ENCODE data around the gene OSBPL5.

Gene OSBPL5

DNA sequence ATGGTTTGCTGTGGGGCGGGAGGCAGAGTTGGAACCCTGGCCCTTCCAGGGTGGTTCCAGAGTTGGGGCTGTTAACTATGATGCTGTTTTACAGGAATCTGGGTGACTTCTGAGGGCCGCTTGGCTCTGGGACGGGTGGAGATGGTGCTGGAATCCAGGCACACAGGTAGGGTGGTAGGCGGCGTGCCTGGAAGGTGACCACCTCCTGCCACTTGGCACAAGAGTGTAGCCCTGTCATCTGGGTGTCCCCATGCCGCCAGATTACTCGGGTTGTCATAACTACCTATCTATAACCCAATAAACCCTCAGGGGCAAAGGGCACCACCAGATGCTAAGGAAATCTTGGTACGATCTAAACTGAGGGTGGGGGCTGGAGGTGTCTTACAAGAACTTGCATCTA lies 109.2 kb downstream of the OSBPL5 start:
- H4K8ac ChIP-seq (ENCODE audit: low read depth, low read length), result no peak overlapping the region
- H4K91ac ChIP-seq (ENCODE audit: low read depth, low read length, poor library complexity), result no peak overlapping the region
- H3K27ac ChIP-seq (replicated peaks; ENCODE audit: low read length), result no peak overlapping the region
- no peak overlapping the region for H3K4me2 ChIP-seq (ENCODE audit: insufficient read depth, low read length, poor library complexity, severe bottlenecking)
- no peak overlapping the region for H3K23ac ChIP-seq (ENCODE audit: low read depth, low read length, poor library complexity)
- no peak overlapping the region for H3K4ac ChIP-seq (ENCODE audit: low read length)
- DNase-seq (ENCODE audit: low spot score), result no peak
- no peak overlapping the region for H2BK15ac ChIP-seq (ENCODE audit: low read length)
- H2BK120ac ChIP-seq (ENCODE audit: low read depth, low read length), result no peak overlapping the region
- no peak overlapping the region for H3K18ac ChIP-seq (ENCODE audit: low read length)
- H2BK12ac ChIP-seq (ENCODE audit: low read length), result no peak overlapping the region
- H3K27me3 ChIP-seq (ENCODE audit: control insufficient read depth in 3 of 3, insufficient read depth in 3 of 3, low read depth in 1 of 3, low read length in 3 of 3), result no peaks in the 10 kb centered on the region
- no peak overlapping the region for H2AFZ ChIP-seq (ENCODE audit: low read length)
- H3K4me1 ChIP-seq (ENCODE audit: control insufficient read depth in 2 of 2, insufficient read depth in 1 of 2, low read depth in 1 of 2, low read length in 2 of 2), result peaks cover 11% of the 10 kb centered on the region in 2 donors
- no peak overlapping the region for H2BK5ac ChIP-seq (ENCODE audit: low read length)
- WGBS, 2 donors (ENCODE audit: extremely low coverage in 2 of 2, insufficient read length in 2 of 2, insufficient replicate concordance in 1 of 2), result no CpG with 5 or more reads among the region's 8 CpGs
- H3K4me3 ChIP-seq (ENCODE audit: low read length in 2 of 2), result peak overlapping the region in 1 of 2 donors; percentile 84
- H3K79me1 ChIP-seq (ENCODE audit: low read depth, low read length), result peaks cover 10% of the 10 kb centered on the region
- no peak overlapping the region for H2AK5ac ChIP-seq (ENCODE audit: low read depth, low read length)
- no peak overlapping the region for H3K14ac ChIP-seq (ENCODE audit: low read length)
- no peaks in the 10 kb centered on the region for H3K9me3 ChIP-seq (replicated peaks in 1 of 2; ENCODE audit: control insufficient read depth in 2 of 2, insufficient read depth in 1 of 2, low read depth in 1 of 2, low read length in 2 of 2)
- H3K9ac ChIP-seq (ENCODE audit: low read depth, low read length, poor library complexity), result no peak overlapping the region
- H3K36me3 ChIP-seq (replicated peaks in 1 of 2; ENCODE audit: control insufficient read depth in 2 of 2, insufficient read depth in 2 of 2, low read length in 2 of 2), result peaks cover 5 to 28% of the 10 kb centered on the region in 2 donors

GRCh38 chr11:3052567-3052966 lies 112.5 kb downstream of the OSBPL5 start:
- peaks cover 12 to 47% of the 10 kb centered on the region in 2 donors for H3K36me3 ChIP-seq (replicated peaks in 1 of 2; ENCODE audit: control insufficient read depth in 2 of 2, insufficient read depth in 2 of 2, low read length in 2 of 2)
- no peak for DNase-seq (ENCODE audit: low spot score)
- H3K4ac ChIP-seq (ENCODE audit: low read length), result no peak overlapping the region
- H3K27ac ChIP-seq (replicated peaks; ENCODE audit: low read length), result no peak overlapping the region
- H3K18ac ChIP-seq (ENCODE audit: low read length), result no peak overlapping the region
- no peak overlapping the region for H3K9ac ChIP-seq (ENCODE audit: low read depth, low read length, poor library complexity)
- H2BK5ac ChIP-seq (ENCODE audit: low read length), result no peak overlapping the region
- WGBS, 2 donors (ENCODE audit: extremely low coverage in 2 of 2, insufficient read length in 2 of 2, insufficient replicate concordance in 1 of 2), result no CpG with 5 or more reads among the region's 11 CpGs
- H2BK15ac ChIP-seq (ENCODE audit: low read length), result no peak overlapping the region
- H3K4me1 ChIP-seq (ENCODE audit: control insufficient read depth in 2 of 2, insufficient read depth in 1 of 2, low read depth in 1 of 2, low read length in 2 of 2), result peaks cover 11 to 19% of the 10 kb centered on the region in 2 donors
- H3K14ac ChIP-seq (ENCODE audit: low read length), result no peak overlapping the region
- no peak overlapping the region for H3K4me3 ChIP-seq (ENCODE audit: low read length in 2 of 2)
- no peak overlapping the region for H3K4me2 ChIP-seq (ENCODE audit: insufficient read depth, low read length, poor library complexity, severe bottlenecking)
- H4K91ac ChIP-seq (ENCODE audit: low read depth, low read length, poor library complexity), result no peak overlapping the region
- H3K9me3 ChIP-seq (replicated peaks in 1 of 2; ENCODE audit: control insufficient read depth in 2 of 2, insufficient read depth in 1 of 2, low read depth in 1 of 2, low read length in 2 of 2), result no peaks in the 10 kb centered on the region
- no peak overlapping the region for H2AK5ac ChIP-seq (ENCODE audit: low read depth, low read length)
- H3K23ac ChIP-seq (ENCODE audit: low read depth, low read length, poor library complexity), result no peak overlapping the region
- H3K27me3 ChIP-seq (ENCODE audit: control insufficient read depth in 3 of 3, insufficient read depth in 3 of 3, low read depth in 1 of 3, low read length in 3 of 3), result no peaks in the 10 kb centered on the region
- H4K8ac ChIP-seq (ENCODE audit: low read depth, low read length), result no peak overlapping the region
- no peak overlapping the region for H2BK120ac ChIP-seq (ENCODE audit: low read depth, low read length)
- no peak overlapping the region for H2AFZ ChIP-seq (ENCODE audit: low read length)
- no peak overlapping the region for H2BK12ac ChIP-seq (ENCODE audit: low read length)
- peaks cover 25% of the 10 kb centered on the region for H3K79me1 ChIP-seq (ENCODE audit: low read depth, low read length)

DNA sequence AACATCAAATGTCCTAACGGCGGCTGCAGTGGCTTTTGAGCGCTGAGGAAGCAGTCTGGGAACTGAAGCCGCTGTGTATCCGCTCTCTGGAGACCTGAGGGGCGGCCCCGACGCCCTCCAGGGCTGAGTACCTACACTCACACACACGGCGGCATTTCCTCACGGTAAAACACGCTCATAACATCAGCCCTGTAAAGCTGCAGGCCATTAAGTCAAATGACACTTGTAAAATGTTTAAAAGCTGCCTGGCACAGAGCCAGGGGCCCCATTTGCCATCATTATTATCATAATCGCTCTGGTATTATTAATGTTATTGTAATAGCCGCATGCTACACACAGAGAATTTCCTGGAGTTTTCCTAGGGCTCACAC lies 113.0 kb downstream of the OSBPL5 start:
- H2AFZ ChIP-seq (ENCODE audit: low read length), result no peak overlapping the region
- H3K23ac ChIP-seq (ENCODE audit: low read depth, low read length, poor library complexity), result no peak overlapping the region
- no peak overlapping the region for H3K4ac ChIP-seq (ENCODE audit: low read length)
- no peak overlapping the region for H2BK15ac ChIP-seq (ENCODE audit: low read length)
- H3K36me3 ChIP-seq (replicated peaks in 1 of 2; ENCODE audit: control insufficient read depth in 2 of 2, insufficient read depth in 2 of 2, low read length in 2 of 2), result peaks cover 15 to 51% of the 10 kb centered on the region in 2 donors
- H2AK5ac ChIP-seq (ENCODE audit: low read depth, low read length), result no peak overlapping the region
- no peak overlapping the region for H3K4me3 ChIP-seq (ENCODE audit: low read length in 2 of 2)
- peaks cover 11 to 19% of the 10 kb centered on the region in 2 donors for H3K4me1 ChIP-seq (ENCODE audit: control insufficient read depth in 2 of 2, insufficient read depth in 1 of 2, low read depth in 1 of 2, low read length in 2 of 2)
- H3K9me3 ChIP-seq (replicated peaks in 1 of 2; ENCODE audit: control insufficient read depth in 2 of 2, insufficient read depth in 1 of 2, low read depth in 1 of 2, low read length in 2 of 2), result no peaks in the 10 kb centered on the region
- no peak overlapping the region for H3K27ac ChIP-seq (replicated peaks; ENCODE audit: low read length)
- no peak overlapping the region for H3K14ac ChIP-seq (ENCODE audit: low read length)
- no peak overlapping the region for H3K9ac ChIP-seq (ENCODE audit: low read depth, low read length, poor library complexity)
- no peaks in the 10 kb centered on the region for H3K27me3 ChIP-seq (ENCODE audit: control insufficient read depth in 3 of 3, insufficient read depth in 3 of 3, low read depth in 1 of 3, low read length in 3 of 3)
- no peak overlapping the region for H3K18ac ChIP-seq (ENCODE audit: low read length)
- no peak overlapping the region for H2BK12ac ChIP-seq (ENCODE audit: low read length)
- H4K91ac ChIP-seq (ENCODE audit: low read depth, low read length, poor library complexity), result no peak overlapping the region
- H4K8ac ChIP-seq (ENCODE audit: low read depth, low read length), result no peak overlapping the region
- no peak overlapping the region for H2BK120ac ChIP-seq (ENCODE audit: low read depth, low read length)
- H3K79me1 ChIP-seq (ENCODE audit: low read depth, low read length), result peaks cover 25% of the 10 kb centered on the region
- H2BK5ac ChIP-seq (ENCODE audit: low read length), result no peak overlapping the region
- WGBS, 2 donors (ENCODE audit: extremely low coverage in 2 of 2, insufficient read length in 2 of 2, insufficient replicate concordance in 1 of 2), result no CpG with 5 or more reads among the region's 14 CpGs
- H3K4me2 ChIP-seq (ENCODE audit: insufficient read depth, low read length, poor library complexity, severe bottlenecking), result no peak overlapping the region
- no peak for DNase-seq (ENCODE audit: low spot score)

- H3K36me3 ChIP-seq (replicated peaks in 1 of 2; ENCODE audit: control insufficient read depth in 2 of 2, insufficient read depth in 2 of 2, low read length in 2 of 2), result peaks cover 15 to 55% of the 10 kb centered on the region in 2 donors
- no peak for DNase-seq (ENCODE audit: low spot score)
- no peak overlapping the region for H3K4me2 ChIP-seq (ENCODE audit: insufficient read depth, low read length, poor library complexity, severe bottlenecking)
- peak overlapping the region; percentile 6 for H2BK5ac ChIP-seq (ENCODE audit: low read length)
- H4K91ac ChIP-seq (ENCODE audit: low read depth, low read length, poor library complexity), result no peak overlapping the region
- H3K9me3 ChIP-seq (replicated peaks in 1 of 2; ENCODE audit: control insufficient read depth in 2 of 2, insufficient read depth in 1 of 2, low read depth in 1 of 2, low read length in 2 of 2), result no peaks in the 10 kb centered on the region
- no peak overlapping the region for H2AK5ac ChIP-seq (ENCODE audit: low read depth, low read length)
- no peak overlapping the region for H4K8ac ChIP-seq (ENCODE audit: low read depth, low read length)
- no peak overlapping the region for H2AFZ ChIP-seq (ENCODE audit: low read length)
- H2BK15ac ChIP-seq (ENCODE audit: low read length), result no peak overlapping the region
- H3K4ac ChIP-seq (ENCODE audit: low read length), result no peak overlapping the region
- H2BK12ac ChIP-seq (ENCODE audit: low read length), result no peak overlapping the region
- no CpG with 5 or more reads among the region's 13 CpGs for WGBS, 2 donors (ENCODE audit: extremely low coverage in 2 of 2, insufficient read length in 2 of 2, insufficient replicate concordance in 1 of 2)
- peaks cover 23% of the 10 kb centered on the region for H3K79me1 ChIP-seq (ENCODE audit: low read depth, low read length)
- peaks cover 11 to 18% of the 10 kb centered on the region in 2 donors for H3K4me1 ChIP-seq (ENCODE audit: control insufficient read depth in 2 of 2, insufficient read depth in 1 of 2, low read depth in 1 of 2, low read length in 2 of 2)
- no peak overlapping the region for H3K14ac ChIP-seq (ENCODE audit: low read length)
- no peak overlapping the region for H2BK120ac ChIP-seq (ENCODE audit: low read depth, low read length)
- H3K27me3 ChIP-seq (ENCODE audit: control insufficient read depth in 3 of 3, insufficient read depth in 3 of 3, low read depth in 1 of 3, low read length in 3 of 3), result no peaks in the 10 kb centered on the region
- no peak overlapping the region for H3K27ac ChIP-seq (replicated peaks; ENCODE audit: low read length)
- H3K9ac ChIP-seq (ENCODE audit: low read depth, low read length, poor library complexity), result no peak overlapping the region
- no peak overlapping the region for H3K23ac ChIP-seq (ENCODE audit: low read depth, low read length, poor library complexity)
- H3K4me3 ChIP-seq (ENCODE audit: low read length in 2 of 2), result no peak overlapping the region
- no peak overlapping the region for H3K18ac ChIP-seq (ENCODE audit: low read length)
Measured at GRCh38 chr11:3051196-3052108, 113.7 kb downstream of the OSBPL5 start.
